Thyroid gland (tissue), 4 donors: ENCODE data around the gene SND1.

Source experiments
- POLR2A ChIP-seq, 2 donors: fragments of 450-650 bp; IDR thresholded peaks; one replicate each; pipeline ENCODE4 v1.6.1; 2017; ENCODE audit warnings: antibody characterized with exemption in 2 of 2, mild to moderate bottlenecking in 2 of 2, moderate library complexity in 1 of 2
- TF ChIP-seq, protein P1 (sequence below), 6 experiments: fragments of 200-600 bp in 3 of 6; fragments of 450-650 bp in 3 of 6; sonication (generic) in 3 of 6; IDR thresholded peaks; one replicate each; pipeline ENCODE4 v1.5.1; 2016 to 2019; ENCODE audit warnings: antibody characterized with exemption in 6 of 6, mild to moderate bottlenecking in 2 of 6, inconsistent platforms in 1 of 6, moderate library complexity in 1 of 6

DNA sequence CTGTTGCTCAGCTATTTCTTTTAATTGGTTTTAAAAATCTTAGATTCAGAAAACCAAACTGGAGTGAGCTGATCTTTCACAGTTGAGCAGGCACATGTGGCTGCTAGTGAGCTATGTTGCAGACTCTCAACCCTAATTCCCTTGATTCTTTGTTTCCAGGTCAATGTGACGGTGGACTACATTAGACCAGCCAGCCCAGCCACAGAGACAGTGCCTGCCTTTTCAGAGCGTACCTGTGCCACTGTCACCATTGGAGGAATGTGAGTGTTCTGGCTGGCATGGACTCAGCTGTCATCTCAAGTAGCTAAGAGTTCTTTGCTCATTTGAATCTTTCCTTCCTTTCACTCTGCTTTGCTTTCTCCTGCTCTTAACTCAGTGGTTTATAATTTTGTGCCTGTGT, 192.2 kb downstream of the SND1 start:
- no peak for TF ChIP-seq POLR2A (IDR thresholded peaks at IDR 0.05)
- TF ChIP-seq, protein P1, sequence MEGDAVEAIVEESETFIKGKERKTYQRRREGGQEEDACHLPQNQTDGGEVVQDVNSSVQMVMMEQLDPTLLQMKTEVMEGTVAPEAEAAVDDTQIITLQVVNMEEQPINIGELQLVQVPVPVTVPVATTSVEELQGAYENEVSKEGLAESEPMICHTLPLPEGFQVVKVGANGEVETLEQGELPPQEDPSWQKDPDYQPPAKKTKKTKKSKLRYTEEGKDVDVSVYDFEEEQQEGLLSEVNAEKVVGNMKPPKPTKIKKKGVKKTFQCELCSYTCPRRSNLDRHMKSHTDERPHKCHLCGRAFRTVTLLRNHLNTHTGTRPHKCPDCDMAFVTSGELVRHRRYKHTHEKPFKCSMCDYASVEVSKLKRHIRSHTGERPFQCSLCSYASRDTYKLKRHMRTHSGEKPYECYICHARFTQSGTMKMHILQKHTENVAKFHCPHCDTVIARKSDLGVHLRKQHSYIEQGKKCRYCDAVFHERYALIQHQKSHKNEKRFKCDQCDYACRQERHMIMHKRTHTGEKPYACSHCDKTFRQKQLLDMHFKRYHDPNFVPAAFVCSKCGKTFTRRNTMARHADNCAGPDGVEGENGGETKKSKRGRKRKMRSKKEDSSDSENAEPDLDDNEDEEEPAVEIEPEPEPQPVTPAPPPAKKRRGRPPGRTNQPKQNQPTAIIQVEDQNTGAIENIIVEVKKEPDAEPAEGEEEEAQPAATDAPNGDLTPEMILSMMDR (IDR thresholded peaks at IDR 0.05): no peak
